Activated CD4-positive, alpha-beta T cell treated with anti-CD3 and anti-CD28 coated beads, Interleukin-2, amount 50 U/mL, for 4 hours (primary cell): ENCODE results near the gene SORCS2.

Source experiments
- DNase-seq, 2 experiments: peaks; one replicate each; pipeline ENCODE4 v3.0.0-alpha.2; 2020

SORCS2 gene

DNA sequence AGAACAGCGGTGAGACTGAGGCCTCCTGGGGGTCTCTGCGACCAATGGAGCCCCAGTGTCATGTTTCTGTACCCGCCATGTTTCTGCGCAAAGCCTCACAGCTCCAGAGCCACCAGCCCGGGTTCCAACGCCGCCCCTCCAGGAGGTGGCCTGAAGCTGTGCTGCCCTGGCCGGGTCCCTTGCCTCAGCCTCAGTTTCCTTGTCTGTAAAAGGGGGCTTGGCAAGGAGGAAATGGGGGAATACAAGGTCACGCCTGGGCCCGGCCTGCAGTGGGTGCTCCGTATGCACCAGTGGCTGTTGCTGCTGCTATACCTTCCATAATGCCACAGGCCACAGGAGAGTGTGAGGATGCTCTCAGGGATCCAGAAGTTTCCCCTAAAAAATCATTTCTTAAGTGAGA lies 517.8 kb downstream of the SORCS2 start:
- DNase-seq, result no peak

GRCh38 chr4:7710576-7711306 lies 518.4 kb downstream of the SORCS2 start:
- DNase-seq, result no peak

GRCh38 chr4:7711307-7711963 lies 519.1 kb downstream of the SORCS2 start:
- DNase-seq, result no peak

DNA sequence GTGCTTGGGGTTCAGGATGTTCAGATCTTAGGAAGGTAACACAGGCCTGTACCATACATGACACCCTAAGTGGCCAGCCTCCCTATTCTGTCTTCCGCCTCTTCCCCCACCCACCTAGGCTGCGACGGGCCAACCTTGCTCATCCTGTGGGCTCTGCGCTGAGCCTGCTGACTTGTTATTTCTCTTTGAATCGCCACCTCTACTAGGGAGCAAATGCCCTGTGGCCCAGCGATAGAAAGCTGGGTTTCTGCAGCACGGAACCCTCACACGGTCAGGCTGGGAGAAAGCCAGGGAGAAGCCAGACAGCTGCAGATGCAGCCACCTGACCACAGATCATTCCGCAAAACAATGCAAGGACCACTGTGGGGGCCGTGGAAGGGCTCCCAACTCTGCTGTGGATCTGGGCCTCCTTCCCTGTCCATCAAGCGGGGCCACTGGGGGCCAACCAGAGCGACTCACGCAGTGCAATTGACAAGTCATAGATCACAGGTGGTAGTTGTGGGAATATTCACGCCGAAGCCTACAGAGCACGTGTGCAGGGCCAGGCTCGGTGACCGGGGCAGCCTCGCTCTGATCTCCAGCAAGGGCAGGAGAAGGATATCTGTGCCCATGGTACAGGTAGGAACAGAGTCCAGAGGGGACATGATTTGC lies 519.8 kb downstream of the SORCS2 start:
- DNase-seq, result no peak

- DNase-seq, result no peak
These were observed 521.4 kb downstream of the SORCS2 start for GRCh38 chr4:7713757-7714156.

GRCh38 chr4:7714176-7714575 lies 521.8 kb downstream of the SORCS2 start:
- no peak for DNase-seq

DNA sequence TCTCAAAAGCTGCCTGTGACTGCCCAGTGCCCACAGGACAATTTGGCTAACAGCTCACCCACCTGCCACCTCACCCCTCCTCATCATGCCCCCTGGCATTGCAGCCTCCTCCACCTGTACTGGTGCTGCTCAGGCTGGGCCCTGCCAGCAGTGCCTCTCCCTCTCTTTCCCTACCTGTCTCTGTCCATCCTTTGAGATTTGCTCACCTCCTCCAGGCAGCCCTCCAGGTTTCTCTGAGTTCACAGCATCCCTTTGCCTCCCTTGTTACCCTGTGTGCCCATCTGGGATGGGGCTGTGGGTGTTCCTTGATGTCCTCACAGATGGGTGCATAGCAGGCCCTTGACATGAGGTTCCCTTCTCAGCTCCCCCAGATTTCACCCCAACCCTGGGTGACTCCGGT lies 522.4 kb downstream of the SORCS2 start:
- no peak for DNase-seq

DNA sequence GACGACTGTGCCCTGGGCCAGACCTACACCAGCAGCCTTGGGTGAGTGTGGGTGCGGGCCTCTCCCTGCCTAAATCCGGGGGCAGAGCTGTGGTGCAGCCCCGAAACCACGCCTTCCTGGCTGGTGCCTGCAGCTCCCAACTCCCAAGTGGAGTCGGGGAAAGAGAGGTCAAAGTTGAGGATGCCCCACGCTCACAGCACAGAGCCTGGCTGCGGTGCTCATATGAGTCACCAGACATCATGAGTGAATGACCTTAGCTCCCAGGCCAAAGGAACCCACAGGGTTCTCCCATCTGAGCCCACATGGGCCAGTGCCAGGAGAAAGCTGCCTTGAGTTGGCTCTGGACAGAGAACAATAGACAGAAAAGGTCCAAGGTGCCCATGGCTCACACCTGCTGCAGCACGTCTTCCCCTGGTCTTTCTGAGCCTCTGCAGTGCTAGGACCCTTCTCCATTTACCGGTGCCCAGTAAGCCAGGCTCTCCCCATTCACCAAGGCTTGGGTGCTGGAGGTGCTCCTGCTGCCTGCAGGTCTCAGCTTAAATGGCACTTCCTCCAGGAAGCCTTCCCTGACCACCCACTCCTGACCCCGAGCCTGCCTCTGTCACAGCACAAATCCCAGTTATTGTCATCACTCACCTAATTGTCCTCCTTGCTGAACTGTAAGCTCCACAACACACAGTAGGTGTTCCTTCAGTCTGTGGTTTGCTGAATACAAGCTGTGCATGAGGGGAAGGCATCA lies 523.1 kb downstream of the SORCS2 start:
- DNase-seq, result no peak

DNA sequence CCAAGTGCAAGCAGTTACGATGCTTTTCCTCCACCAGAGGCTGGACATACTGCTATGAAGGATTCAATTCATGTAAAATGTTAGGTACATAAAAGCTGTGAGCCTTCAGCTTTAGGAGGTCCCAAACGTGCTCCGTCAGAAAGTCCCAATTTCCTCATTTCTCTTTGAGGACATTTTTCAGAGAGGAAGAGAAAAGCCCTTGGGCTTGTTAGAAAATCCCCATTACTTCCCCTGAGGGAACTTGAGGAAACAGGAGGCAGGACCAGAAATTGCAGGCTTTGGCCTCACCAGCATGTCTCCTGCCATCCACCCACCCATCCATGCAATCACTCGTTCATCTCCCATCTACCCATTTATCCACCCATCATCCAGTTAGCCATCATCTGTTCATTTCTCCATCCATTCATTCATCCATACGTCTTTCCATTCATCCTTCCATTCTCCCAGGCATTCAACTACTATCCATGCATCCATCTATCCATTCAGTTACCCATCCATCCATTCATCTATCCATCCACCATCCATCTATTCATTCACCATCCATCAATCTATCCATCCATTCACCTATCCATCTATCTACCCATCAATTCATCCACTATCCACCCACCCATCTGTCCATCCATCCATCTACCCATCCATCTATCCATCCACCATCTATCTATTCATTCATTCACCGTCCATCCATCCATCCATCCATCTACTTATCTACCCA lies 523.8 kb downstream of the SORCS2 start:
- DNase-seq, result no peak

- no peak for DNase-seq
These were observed 524.8 kb downstream of the SORCS2 start for GRCh38 chr4:7717161-7717560.

- DNase-seq, result no peak
These were observed 525.7 kb downstream of the SORCS2 start for GRCh38 chr4:7717946-7718490.

DNA sequence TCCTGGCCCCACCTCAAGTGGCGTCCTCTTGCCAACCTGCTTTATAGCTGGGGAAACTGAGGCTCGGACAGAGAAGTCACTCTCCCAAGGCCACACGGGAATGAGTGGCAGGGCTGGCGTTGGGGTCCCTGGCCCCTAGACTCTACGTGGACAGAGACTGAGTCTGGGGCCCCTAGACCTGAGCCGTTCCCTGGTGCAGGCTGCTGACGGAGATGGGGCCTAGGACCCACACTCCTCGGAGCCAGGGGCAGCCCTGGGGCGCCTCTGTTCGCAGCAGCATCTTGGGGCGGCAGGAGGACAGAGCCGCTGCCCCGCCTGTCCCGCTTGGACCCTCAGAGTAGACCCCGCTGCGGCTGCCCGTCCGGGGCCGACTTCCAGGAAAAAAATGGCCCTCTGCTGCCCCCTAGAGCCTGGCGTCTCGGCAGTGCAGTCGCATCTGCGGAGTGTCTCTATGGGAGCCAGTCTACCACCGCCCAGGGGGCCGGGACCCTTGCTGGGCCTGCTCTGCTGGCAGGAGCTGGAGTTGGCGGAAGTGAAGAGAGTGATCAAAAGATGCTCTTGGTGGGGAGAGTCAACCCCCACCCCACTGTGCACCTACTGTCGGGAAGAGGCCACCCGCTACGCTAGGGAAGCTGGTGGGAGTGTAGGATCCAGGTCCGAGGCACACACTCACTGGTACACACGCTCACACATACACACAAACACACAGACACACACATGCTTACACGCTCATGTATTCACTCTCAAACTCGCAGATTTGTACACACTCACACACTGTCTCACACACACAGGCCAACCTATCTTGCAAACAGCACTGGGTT lies 527.2 kb downstream of the SORCS2 start:
- peak; percentile 60 to 61 for DNase-seq

DNA sequence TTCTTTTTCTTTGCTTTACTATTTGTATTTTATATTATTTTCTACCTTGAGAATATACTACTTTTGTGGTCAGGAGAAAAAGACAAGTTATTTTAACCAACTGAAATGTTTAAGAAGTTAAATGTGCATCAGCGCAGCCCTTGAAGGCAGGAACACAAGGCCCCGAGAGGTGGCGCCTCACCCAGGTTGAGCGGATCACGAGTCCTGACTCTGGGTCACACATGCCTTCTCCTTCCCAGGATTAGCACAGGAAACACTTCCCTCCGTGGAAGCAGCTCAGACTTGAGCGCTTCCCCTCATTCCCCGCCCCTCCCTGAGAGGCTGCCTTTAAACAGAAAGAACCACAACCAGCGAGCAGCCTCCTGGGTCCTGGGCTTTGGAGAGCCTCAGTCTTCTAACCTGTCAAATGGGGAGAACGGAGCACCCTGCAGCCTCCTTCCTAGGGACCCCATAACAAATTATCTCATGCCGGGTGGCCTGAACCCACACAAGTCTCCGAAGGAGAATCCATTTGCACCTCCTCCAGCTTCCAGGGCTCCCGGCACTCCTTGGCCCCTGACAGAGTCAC lies 529.7 kb downstream of the SORCS2 start:
- no peak for DNase-seq

DNA sequence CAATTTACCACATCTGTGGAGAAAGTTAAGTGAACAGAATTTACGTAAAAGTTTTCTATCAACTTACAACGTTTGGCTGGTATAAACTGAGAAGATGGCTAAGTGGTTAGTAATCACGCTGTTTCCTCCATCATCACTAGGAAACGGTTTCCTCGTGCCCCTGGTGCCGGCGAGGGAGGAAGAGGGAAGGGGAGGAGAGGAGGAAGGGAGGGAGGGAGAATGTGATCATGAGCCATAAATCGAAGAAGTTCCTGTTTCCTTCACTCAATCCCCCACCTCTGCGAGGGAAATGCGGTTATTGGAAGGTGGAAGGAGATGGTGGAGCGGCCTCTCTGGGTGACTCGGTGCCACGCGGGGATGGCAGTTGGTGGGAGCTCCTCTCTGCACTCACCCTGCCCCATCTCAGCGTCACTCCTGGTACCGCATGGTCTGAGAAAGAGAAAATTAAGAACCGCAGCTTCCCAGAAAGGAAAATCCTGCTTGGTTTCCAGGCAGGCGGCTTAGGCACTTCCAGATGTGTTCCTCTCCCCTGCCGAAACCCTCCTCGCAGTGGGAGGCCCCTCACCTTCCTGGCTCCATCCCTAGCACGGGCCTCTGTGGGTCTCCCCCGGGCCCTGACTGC lies 530.5 kb downstream of the SORCS2 start:
- DNase-seq, result no peak

- DNase-seq, result no peak
These were observed 531.3 kb downstream of the SORCS2 start for GRCh38 chr4:7723625-7724024.

DNA sequence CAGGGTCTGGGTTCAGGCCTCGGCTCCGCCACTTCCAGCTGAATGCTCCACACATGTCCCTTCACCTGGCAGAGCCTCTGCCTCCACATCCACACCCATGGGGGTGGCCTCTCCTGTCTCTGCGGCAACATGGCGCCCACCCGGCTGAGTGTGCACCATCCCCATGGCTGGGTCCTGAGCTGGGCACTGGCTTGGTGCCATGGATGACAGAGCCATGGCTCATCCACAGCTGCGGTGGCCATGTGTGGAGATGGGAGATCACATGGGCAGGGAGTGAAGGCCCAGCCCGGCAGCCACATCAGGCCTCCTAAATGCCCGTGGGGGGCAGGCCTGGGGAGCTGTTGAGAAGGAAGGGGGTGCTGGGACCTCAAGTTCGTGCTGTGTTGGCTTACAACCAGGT lies 533.6 kb downstream of the SORCS2 start:
- DNase-seq, result no peak

GRCh38 chr4:7726665-7727413 lies 534.5 kb downstream of the SORCS2 start:
- no peak for DNase-seq

DNA sequence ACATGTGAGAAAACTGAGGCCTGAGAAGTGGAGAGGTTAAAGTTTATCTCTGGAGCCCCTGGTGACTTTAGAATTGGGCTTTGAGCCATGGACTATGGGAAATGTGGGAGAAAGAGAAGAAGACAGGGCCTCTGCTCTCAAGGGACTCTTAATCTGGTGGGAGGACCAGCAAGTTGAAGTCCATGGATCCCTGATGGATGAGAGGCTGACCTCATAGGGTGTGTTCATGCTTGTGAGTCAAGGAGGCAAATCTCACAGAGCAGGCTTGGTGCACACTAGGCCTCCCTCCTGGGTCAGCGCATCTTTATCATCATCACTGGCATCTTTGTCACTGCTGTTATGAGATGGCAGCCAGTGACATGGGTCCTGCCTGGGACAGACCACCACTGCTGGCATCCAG lies 535.4 kb downstream of the SORCS2 start:
- no peak for DNase-seq

GRCh38 chr4:7731437-7731836 lies 539.1 kb downstream of the SORCS2 start:
- no peak for DNase-seq

DNA sequence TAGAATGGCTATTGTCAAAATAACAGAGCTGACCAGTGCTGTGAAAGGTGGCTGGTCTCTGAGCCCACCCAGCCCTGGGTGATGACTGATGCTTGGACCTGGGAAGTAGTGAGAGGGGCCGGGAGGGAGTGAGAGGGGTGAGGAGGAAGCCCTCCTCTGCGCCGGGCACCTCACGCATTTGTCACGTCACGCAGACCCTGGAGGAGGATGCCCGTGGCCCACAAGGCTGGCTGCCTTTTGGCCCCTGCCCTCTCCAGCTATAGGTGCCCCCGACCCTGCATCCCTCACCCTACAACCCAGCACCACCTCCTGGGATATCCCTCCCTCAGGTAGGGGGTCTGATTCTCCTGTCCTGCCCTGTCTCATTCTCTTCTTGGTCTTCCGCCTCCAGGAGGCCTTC lies 539.9 kb downstream of the SORCS2 start:
- no peak for DNase-seq
